Mucosa of rectum (tissue), 2 donors: ENCODE results near the gene FLCN.

Experiments used
- H3K27ac ChIP-seq, 2 donors: one replicate each; pipeline ENCODE4 v1.7.0; 2013; ENCODE audit warnings: inconsistent platforms in 2 of 2, low read depth in 2 of 2, low read length in 2 of 2
- H3K27me3 ChIP-seq, 2 donors: one replicate each; pipeline ENCODE4 v1.7.0; 2013; ENCODE audit warnings: low read length in 2 of 2; ENCODE audit not compliant: control insufficient read depth in 2 of 2, insufficient read depth in 2 of 2
- H3K36me3 ChIP-seq, 2 donors: one replicate each; pipeline ENCODE4 v1.7.0; 2013; ENCODE audit warnings: low read length in 2 of 2; ENCODE audit not compliant: control insufficient read depth in 2 of 2, insufficient read depth in 2 of 2
- H3K4me1 ChIP-seq, 2 donors: one replicate each; pipeline ENCODE4 v1.7.0; 2013; ENCODE audit warnings: low read length in 2 of 2, mild to moderate bottlenecking in 1 of 2; ENCODE audit not compliant: control insufficient read depth in 2 of 2, insufficient read depth in 2 of 2
- H3K4me3 ChIP-seq, 2 donors: one replicate each; pipeline ENCODE4 v1.7.0; 2013; ENCODE audit warnings: low read length in 2 of 2
- H3K9ac ChIP-seq, 2 donors: one replicate each; pipeline ENCODE4 v1.7.0; 2013; ENCODE audit warnings: low read length in 2 of 2, low read depth in 1 of 2, mild to moderate bottlenecking in 1 of 2
- H3K9me3 ChIP-seq, 2 donors: one replicate each; pipeline ENCODE4 v1.7.0; 2013; ENCODE audit warnings: low read length in 2 of 2; ENCODE audit not compliant: control insufficient read depth in 2 of 2
- donor health status: healthy.
- donor health status: Normal muscosa, but diverticular disease.

Gene FLCN

GRCh38 chr17:17168401-17168800 is 68.6 kb downstream of the FLCN start:
- H3K27ac ChIP-seq = no peak overlapping the region
- peaks cover 66 to 76% of the 10 kb centered on the region in 2 donors for H3K36me3 ChIP-seq
- no peaks in the 10 kb centered on the region for H3K4me1 ChIP-seq
- no peaks in the 10 kb centered on the region for H3K27me3 ChIP-seq
- no peak overlapping the region for H3K4me3 ChIP-seq
- H3K9me3 ChIP-seq = no peaks in the 10 kb centered on the region
- no peak overlapping the region for H3K9ac ChIP-seq

- H3K9me3 ChIP-seq = no peaks in the 10 kb centered on the region
- H3K9ac ChIP-seq = no peak overlapping the region
- H3K4me1 ChIP-seq = no peaks in the 10 kb centered on the region
- H3K27me3 ChIP-seq = no peaks in the 10 kb centered on the region
- peaks cover 64 to 78% of the 10 kb centered on the region in 2 donors for H3K36me3 ChIP-seq
- H3K27ac ChIP-seq = no peak overlapping the region
- no peak overlapping the region for H3K4me3 ChIP-seq
Measured at GRCh38 chr17:17167986-17168385, 69.0 kb downstream of the FLCN start.

- no peaks in the 10 kb centered on the region for H3K27me3 ChIP-seq
- H3K9ac ChIP-seq = no peak overlapping the region
- peaks cover 65 to 79% of the 10 kb centered on the region in 2 donors for H3K36me3 ChIP-seq
- H3K27ac ChIP-seq = no peak overlapping the region
- no peak overlapping the region for H3K4me3 ChIP-seq
- H3K9me3 ChIP-seq = no peaks in the 10 kb centered on the region
- no peaks in the 10 kb centered on the region for H3K4me1 ChIP-seq
Measured at GRCh38 chr17:17167356-17167755, 69.6 kb downstream of the FLCN start.

DNA sequence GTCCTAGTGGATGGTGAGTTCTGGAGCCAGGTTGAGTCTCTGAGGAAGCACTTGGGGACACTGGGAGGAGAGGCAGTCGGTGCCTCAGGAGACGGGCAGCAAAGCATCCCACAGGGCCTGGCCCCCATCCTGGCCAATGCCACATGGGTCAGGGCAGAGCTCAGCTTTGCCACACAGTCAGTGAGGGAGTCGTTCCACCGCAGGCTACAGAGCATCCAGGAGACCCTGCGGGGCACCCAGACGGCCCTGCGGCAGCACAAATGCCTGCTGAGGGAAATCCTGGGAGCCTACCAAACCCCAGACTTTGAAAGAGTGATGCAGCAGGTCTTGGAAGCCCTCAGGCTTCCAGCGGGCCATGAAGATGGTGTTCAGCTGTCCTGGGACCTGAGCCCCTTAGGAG is 70.5 kb downstream of the FLCN start:
- Histone ChIP-seq H3K36me3 (peaks cover 66 to 78% of the 10 kb centered on the region in 2 donors), H3K9ac (no peak overlapping the region), H3K9me3 (no peaks in the 10 kb centered on the region), H3K4me1 (no peaks in the 10 kb centered on the region), H3K27me3 (no peaks in the 10 kb centered on the region), H3K4me3 (no peak overlapping the region), H3K27ac (no peak overlapping the region)

- peaks cover 69 to 75% of the 10 kb centered on the region in 2 donors for H3K36me3 ChIP-seq
Measured at GRCh38 chr17:17165666-17166308, 71.2 kb downstream of the FLCN start.

DNA sequence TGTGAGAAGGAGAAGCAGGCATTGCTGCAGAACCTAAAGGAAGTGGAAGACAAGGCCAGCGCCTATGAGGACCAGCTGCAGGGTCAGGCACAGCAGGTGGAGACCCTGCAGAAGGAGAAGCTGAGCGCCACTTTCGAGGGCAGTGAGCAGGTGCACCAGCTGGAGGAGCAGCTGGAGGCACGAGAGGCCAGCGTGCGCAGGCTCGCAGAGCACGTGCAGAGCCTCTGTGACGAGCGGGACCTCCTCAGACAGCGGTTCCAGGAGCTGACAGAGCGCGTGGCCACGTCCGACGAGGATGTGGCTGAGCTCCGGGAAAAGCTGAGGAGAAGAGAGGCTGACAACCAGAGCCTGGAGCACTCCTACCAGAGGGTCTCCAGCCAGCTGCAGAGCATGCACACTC is 72.3 kb downstream of the FLCN start:
- Histone ChIP-seq H3K27ac (no peak overlapping the region), H3K9me3 (no peaks in the 10 kb centered on the region), H3K36me3 (peaks cover 74 to 80% of the 10 kb centered on the region in 2 donors), H3K4me3 (no peak overlapping the region), H3K9ac (no peak overlapping the region), H3K4me1 (no peaks in the 10 kb centered on the region), H3K27me3 (no peaks in the 10 kb centered on the region)

More at GRCh38 chr17:17165666-17166308, 71.2 kb downstream of the FLCN start:
- Histone ChIP-seq H3K4me3 (no peak overlapping the region), H3K9ac (no peak overlapping the region), H3K9me3 (no peaks in the 10 kb centered on the region), H3K4me1 (no peaks in the 10 kb centered on the region), H3K27me3 (no peaks in the 10 kb centered on the region), H3K27ac (no peak overlapping the region)

- no peak overlapping the region for H3K9ac ChIP-seq
- no peaks in the 10 kb centered on the region for H3K9me3 ChIP-seq
- no peaks in the 10 kb centered on the region for H3K27me3 ChIP-seq
- peaks cover 73 to 83% of the 10 kb centered on the region in 2 donors for H3K36me3 ChIP-seq
- no peaks in the 10 kb centered on the region for H3K4me1 ChIP-seq
- no peak overlapping the region for H3K4me3 ChIP-seq
- H3K27ac ChIP-seq = no peak overlapping the region
Measured at GRCh38 chr17:17164156-17164555, 72.8 kb downstream of the FLCN start.
